Glomerular visceral epithelial cell (primary cell): Measurements from ENCODE around the gene DIS3L2.
A peak's percentile ranks its signal among the peaks of the same experiment; 100 is the strongest.

Experiments
- DNase-seq: peaks from one replicate; pipeline ENCODE4 v3.0.0-alpha.2; 2016; ENCODE audit errors: extremely low spot score

The DIS3L2 gene

DNA sequence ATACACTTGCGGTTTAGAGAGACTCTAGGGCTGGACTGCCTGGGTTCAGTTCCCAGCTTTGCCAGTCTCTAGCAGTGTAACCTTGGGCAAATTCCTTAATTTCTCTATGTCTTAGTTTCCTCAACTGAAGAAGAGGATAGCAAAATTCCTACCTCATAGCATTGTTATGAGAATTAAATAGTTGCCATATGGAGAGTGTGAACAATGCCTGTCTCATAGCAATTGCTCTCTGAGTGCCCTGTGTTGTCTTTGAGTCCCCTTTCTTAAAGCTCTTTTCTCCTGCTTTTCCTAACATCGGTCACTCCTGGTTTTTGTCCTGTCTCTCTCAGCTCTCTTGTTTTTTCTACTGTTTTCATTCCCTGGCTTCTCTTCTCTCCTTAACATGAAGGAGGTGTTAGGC is 300.3 kb downstream of the DIS3L2 start:
- no peak for DNase-seq

DNA sequence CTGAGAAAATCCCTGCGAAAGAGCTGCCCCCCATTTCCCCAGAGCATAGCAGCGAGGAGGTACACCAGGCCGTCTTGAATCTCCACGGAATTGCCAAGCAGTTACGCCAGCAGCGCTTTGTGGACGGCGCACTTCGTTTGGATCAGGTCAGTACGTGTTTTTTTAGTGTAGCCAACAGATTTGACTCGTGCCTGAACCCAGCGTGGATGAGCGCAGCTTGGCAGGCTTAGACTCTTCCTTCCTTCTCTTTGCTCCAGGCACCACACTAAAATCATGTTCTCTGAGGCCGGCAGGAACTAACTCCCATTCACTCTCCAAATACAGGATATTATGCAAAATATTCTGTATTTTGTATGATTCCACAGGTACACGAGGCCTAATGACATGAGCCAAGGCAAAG is 301.8 kb downstream of the DIS3L2 start:
- DNase-seq: no peak

DNA sequence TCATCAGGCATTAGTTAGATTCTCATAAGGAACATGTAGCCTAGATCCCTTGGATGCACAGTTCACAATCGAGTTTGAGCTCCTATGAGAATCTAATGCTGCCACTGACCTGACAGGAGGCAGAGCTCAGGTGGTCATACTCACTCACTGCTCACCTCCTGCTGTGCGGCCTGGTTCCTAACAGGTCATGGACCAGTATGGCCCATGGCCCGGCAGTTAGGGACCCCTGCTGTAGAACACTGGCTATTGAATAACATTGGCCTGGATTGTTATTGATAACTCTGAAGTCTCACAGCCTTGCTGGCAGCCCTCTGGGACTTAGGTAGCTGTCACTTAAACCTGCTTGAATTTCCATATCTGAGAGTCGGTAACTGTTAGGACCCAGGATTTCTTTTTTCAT is 302.6 kb downstream of the DIS3L2 start:
- no peak for DNase-seq

DNA sequence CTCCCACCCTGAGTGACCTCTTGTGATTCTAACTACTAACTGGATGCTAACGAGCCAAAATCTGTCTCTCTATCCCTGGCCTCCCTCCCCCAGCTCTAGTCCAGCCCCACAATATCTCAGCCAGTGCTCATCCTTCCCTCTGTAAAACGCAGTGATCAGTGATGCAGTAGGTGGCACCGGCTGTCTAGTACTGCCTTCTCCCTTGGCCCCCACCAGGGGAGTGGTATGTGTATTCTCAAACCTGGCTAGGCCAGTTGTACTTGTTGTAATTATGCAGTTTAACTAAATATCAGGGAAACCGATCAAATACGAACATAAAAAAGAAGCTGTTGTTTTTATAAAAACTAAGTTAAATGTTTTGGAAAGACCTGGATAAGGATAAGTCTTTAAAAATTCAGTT is 303.8 kb downstream of the DIS3L2 start:
- DNase-seq: no peak

DNA sequence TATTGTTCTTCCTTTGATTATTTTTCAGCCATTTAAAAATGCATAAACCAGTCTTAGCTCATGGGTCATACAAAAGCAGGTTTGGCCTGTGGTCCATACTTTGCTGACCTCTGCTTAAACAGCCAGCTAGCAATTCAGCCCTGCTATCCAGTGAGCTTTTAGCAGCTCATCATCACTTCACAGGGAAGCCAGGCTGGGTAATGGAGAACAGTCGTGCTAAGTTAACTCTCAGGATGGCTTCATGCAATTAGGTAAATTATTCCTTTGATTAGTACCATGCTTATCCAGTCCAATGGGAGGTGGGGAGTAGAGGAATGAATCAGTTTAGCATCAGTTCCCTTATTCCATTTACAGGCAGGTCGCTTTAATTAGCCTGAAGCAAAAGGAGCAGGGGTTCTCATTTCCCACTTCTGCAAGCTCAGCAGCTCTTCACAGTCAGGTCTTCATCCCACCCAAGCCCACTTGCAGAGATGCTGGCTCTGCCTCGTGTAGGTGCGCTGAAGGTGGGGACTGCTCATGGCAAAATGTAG is 307.2 kb downstream of the DIS3L2 start:
- no peak for DNase-seq

DNA sequence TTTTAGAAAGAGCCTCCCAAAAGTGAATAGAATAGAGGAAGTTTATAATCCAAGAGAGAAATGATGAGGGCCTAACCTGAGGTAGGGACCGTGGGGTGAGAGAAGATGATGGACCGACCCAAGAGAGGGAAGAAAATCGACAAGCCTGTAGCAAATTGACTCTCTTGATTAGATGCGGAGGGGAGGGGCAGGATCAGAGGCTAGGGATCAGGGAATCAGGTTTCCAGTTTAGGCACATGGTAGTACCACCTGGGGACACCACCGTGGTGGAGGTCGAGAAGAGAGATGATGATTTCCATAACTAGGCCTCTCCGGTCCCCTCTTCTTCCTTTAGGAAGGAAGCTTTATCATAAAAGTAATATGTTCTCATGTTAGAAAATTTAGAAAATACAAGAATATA is 308.4 kb downstream of the DIS3L2 start:
- DNase-seq: no peak

DNA sequence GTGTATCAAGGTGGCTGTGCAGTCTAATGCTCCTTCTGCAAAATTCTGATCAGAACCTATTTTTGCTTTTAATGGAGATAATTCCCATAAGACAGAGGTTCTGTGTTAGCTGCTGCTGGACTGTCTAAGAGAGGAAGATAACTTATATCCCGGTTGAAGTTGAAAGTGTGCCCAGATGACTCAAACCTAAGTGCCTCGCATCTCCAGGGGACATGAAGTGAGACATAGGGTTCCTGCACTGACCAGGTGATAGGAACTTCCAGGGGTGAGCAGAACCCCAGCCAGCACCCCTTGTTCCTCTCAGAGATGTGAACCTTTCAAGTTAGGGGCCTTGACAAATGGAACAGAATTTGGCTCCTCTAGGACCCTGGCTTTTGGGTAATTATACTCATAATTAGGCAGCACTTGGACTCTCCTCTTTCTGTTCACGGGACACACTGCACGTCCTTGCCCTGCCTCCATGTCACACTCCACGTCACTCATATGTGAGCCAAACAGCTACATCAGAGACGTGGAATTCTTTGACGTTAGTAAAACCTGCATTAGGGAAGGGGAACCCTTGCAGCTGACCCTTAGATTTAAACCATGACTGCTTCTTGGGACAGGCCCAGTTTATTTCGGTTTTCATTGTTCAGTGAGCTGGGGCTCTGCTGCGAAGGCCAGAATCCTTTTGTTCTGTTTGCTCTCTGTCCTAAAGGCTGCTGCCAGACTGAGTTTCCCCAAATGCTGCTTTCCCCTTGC is 312.6 kb downstream of the DIS3L2 start:
- DNase-seq: no peak

DNA sequence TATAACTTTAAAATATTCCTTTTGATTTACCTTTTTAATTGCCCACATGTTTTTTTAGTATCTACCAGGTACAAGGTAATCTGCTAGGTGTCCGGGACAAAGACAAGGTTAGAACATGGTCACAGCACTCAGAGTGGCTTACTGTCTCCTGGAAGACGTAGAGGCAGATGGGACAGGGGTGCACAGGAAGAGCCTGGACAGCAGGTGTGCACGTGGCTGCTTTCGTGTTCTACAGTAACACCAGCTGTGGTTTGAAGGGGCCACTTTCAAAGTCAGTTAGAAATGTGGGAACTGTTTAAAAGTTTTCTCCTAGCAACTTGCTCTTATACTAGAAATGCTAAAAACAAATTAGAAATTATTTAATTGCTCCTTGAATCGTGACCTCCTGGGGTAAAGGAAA is 314.2 kb downstream of the DIS3L2 start:
- no peak for DNase-seq

DNA sequence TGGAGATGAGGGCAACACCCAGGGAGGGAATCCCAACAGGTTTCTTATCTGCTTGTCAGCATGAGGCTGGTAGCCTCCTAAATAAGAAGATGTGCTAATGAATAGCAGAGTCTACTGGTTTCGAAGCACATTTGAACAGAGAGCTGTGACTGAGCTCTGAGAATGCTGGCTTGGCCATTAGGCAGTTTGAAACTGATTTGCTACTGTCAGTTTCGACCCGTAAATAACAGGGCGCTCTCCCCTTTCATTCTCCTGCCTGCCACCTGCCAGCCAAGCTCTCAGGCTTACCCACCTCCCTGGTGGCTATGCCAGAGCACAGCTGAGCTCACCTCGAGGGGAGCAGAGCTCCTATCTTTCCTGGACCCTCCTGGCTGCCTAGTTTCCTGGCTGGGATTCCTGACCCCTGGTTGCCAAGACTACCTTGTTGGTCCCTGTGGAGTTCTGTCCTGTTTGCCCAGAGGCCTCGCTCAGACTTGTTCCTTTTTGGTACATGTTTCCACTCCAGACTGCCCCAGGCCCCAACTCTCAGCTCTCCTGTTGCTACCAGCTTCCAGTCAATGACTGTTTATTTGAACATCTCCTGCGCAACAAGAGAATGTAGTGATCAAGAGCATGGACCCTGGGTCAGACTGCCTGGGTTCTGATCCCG is 314.7 kb downstream of the DIS3L2 start:
- DNase-seq: no peak

DNA sequence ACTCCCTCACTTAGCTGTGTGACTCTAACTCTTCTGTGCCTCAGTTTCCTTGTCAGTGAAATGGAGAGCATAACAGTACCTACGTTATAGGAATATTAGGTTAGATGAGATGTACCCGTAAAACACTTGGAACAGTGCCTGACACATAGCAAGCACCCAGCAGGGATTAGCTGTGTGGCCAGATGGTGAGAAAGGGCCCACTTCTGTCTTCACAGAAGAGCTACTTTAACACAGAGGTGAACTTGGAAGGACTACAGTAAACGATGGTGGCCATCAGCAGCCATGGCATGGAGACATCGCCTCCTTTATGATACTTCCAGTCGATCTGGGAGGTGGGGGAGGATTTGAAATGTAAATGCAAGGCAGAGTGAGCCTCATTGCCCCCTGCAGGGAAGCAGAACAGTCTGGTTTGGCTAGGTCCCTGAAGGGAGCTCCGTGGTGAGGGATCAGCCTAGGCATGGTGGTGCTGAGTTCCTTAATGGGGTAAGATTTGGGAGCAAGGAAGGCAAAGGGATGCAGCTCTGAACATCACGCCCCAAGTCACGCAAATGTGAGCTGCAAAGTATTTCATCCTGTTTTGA is 315.3 kb downstream of the DIS3L2 start:
- no peak for DNase-seq

DNA sequence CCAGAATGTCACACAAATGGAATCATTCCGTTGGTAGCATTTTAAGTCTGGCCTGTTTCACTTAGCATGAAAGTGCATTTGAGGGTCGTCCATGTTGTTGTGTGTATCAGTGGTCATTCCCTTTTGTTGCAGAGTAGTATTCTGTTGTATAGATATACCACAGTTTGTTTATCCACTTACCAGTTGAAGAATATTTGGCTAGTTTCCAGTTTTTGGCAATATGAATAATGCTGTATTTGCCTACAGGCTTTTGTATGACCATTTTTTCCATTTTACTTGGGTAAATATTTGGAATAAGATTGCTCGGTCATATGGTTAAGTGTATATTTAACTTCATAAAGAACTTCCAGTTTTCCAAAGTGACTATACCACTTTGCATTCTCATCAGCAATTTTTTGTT is 317.0 kb downstream of the DIS3L2 start:
- DNase-seq: no peak

DNA sequence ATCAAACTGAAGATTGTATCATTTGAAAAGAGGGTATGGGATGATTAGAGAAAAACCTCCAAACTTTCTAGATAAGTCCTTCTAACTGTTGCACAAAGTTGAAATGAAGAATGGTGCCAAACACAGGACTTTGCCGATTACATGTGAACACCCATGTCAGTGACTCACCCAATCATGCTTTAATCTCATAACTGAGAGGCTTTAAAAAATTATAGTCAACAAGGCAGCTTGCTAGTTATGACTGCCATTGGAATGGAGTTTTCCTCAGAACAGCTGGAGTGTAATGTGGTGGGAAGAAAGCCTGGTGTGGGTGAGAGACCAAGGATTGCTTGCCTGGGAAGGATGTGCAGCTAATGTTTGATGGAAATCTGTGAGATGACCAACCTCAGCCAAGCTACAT is 318.8 kb downstream of the DIS3L2 start:
- no peak for DNase-seq

DNA sequence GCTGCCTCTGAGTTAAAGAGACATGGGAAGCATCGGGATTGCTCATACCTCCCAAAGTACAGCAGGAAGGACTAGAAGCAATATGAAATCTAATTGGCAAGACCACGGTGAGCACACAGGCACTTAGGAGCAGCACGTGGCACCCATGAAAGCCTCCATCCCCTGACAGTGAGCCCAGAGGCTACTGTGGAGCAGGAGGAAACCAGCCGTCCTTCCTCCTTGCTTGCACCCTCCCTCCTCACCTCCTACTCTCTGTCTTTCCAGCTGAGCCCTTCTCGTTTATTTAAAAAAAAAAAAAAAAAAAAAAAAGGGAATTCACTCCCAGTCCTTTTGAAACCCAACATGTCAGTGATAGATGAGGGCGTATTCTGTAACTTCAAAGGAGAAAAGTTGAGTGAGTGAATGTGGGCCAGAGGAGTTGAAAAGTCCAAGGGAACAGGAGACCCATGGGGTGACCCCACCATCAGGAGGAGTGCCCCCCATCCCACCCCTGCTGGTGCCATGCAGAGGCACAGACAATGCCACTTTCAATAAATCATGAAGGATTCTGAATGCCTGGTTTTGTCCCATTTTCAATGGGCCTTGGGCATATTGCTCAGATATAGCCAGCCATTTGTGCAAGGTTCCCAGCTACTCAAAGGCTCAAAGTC is 320.5 kb downstream of the DIS3L2 start:
- DNase-seq: no peak

DNA sequence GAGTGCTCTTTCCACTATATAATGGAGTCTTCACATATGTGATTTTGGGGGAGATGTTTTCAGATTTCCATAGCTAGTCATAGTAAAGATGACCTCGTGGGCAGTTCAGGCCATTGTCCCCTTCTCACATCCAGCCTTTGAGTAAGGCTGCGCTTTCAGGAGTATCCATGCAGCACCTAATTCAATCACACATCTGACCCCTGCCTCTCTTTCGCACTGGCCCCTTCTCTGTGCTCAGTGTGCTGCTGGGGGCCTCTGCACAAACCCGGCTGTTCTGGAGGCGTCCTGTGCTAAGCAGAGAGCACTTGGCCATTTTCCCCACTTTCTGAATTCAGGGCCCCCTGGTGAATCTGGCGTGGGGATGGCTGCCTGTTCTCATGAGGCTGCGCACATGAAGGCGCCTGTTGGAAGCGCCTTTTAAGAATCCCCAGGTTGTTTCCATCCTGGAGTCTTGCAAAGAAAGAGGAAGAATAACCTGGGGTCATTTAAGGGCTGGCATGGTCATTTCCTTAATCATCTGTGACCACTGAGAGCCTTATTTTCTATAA is 321.1 kb downstream of the DIS3L2 start:
- no peak for DNase-seq

DNA sequence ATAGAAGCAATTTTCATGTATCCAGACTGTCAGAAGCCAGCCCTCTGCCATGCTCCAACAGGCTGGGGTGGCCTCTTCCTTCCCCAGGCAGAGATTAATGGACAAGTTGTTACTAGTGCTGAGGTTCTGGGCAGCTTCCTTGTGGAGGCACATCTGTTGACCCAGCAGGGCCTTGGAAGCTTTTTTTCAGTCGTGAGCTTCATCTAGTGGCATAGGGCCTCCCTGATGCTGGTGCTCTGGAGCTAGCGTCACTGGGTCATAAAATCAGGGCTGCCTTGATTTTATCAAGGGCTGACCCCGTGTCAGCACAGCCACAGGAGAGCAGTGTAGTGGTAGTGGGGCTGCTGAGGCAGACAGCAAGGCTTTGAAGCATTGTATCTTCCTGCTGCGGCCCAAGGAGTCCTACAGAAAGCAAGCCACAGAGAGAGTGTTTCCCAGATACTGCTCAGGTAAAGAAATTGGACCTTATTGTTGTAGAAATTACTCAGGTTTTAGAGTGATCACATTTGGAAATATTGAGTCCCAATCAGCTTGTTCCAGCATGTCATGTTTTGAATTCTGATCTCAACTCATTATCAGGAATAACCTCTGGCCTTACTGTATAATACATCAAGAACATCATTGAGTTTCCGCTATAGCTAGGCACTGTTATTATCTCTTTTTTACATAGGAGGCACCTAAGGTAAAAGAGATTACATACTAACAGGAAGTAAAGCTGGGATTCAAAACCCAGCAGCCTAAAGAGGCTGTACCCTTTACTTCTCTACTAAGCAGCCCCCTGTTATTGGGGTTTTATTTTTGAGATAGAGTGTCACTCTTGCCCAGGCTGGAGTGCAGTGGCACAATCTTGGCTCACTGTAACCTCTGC is 324.7 kb downstream of the DIS3L2 start:
- no peak for DNase-seq

DNA sequence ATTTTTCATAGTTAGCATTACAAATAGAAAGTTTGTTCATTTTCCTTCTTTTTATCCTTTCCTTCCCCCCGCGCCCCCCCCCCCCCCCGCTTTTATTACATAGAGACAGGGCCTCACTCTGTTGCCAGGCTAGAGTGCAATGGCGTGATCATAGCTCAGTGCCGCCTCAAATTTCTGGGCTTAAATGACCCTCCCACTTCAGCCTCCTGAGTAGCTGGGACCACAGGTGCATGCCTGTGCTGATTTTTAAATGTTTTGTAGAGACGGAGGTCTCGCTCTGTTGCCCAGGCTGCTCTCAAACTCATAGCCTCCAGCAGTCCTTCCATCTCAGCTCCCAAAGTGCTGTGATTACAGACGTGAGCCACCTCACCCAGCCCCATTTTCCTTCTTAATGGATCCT is 325.8 kb downstream of the DIS3L2 start:
- no peak for DNase-seq

DNA sequence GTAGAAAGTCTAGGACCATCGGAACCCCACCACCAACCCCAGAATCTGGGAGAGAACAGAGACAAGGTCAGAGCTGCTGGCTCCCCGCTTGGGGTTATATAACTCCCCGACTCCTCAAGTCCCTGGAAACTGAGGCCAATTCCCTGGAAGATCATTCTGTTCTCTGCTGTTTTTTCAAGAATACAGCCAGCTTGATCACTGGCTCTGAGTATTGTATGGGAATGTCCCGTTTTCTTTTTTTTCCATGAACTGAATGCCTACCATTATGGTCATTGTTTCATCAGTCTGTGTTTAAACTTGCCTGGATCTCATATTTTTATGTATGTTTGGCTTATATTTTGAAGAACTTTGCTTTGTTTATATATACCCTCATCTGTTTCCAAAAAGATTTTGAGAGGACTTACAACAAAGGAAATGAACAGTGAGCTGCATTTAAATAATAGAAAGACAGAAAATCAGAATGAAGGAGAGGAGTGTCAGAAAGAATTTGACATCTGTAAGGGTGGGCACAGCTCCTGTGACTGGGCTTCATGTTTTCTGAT is 327.0 kb downstream of the DIS3L2 start:
- no peak for DNase-seq

DNA sequence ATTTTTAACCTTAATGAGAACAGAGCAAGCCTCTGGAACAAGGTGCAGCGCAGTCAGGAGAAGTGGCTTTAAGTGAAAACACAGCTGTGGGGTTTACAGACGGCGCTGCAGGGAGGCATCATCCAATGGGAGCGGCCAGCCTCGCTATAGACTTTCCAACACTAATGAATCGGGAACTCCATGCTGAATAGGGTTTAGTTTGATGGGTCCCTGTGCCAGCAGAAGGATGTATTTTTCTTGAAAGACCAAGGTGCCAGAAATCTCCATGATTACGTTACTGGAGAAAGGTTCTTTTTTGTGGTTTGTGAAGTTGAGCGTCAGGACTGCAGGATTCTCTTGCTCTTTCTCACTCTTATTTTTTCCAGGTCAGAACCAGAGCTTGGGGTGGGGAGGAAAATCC is 329.2 kb downstream of the DIS3L2 start:
- DNase-seq: no peak

DNA sequence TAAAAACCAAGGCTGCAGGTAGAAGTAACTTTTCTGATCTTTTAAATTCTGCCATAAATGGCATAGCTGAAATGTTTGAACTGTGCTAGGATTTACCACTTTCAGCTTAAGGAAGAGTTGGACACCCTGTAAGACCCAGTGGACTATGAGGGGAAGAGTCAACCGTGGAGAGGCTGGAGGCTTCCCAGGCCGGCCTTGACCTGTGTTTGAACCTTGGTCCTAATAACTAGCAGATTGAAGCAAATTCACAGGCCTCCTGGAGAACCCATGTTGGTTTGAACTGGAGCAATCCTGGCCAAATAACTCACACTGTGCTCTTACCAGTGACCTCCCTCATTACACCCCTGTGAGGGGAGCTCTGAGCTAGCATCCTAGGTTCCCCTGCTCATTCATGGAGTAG is 329.8 kb downstream of the DIS3L2 start:
- no peak for DNase-seq

DNA sequence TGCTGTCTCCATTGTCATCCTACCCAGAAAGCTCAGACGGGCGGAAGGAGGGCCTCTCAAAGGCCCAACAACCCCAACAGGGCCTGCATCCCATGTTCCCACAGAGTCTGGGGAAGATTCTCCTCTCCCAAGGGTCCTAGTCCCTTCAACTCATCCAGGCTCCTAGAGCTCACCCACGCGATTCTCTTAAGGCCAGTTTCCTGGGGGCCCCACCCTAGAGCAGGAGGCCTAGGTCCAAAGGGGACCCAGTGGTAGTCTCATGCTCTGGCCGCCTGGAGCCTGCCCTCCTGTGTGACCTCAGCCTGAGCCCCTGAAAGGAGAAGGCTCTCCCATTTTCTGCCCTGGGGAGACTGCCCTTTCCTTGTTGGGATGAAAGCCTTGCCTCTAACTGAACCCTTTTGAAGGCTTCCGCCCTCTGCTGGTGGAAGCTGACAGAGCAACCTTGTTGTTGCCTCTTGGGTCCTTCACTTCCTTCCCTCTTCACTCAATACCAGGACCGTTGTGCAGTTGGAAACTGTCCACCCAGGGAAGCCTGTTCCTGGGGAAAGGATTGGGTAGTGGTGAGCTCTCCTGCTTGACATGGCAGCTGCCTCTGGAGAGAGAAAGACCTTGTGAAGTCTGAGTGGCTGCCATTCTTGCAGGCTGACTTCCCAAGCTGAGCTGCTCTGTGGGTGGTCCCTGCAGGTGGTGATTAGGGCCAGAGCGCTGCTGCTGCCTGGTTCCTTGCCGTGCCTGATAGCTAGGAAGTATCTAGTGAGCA is 331.1 kb downstream of the DIS3L2 start:
- DNase-seq: peak; percentile 57
